HepG2 (cell line): ENCODE measurements around the gene SKI. TPM values are rescaled to one million over a fixed set of nuclear protein-coding genes. Genes with fewer than 3 reads are reported as not detected.
A peak's percentile ranks its signal among the peaks of the same experiment; 100 is the strongest.

Experiments
- ARID3A ChIP-seq: IDR thresholded peaks from 2 replicates; pipeline ENCODE4 v1.6.1; 2012; ENCODE audit warnings: low read depth, low read length, improper control_type of control experiment
- ATM ChIP-seq: fragments of 450-650 bp; IDR thresholded peaks from 2 replicates; pipeline ENCODE4 v1.7.1; 2017; ENCODE audit warnings: mild to moderate bottlenecking, borderline replicate concordance
- ERF ChIP-seq: IDR thresholded peaks from 2 replicates; pipeline ENCODE4 v1.6.1; 2018; ENCODE audit warnings: missing biosample characterization, missing genetic modification reagents
- ESRRA ChIP-seq: sonication (generic); formaldehyde crosslinking; IDR thresholded peaks from 2 replicates; pipeline ENCODE4 v1.5.1; 2020; ENCODE audit warnings: mild to moderate bottlenecking, low read depth, missing genetic modification reagents
- GABPB1 ChIP-seq: IDR thresholded peaks from 2 replicates; pipeline ENCODE4 v1.6.1; 2016; ENCODE audit warnings: mild to moderate bottlenecking, missing genetic modification reagents, moderate library complexity, missing compliant biosample characterization
- HBP1 ChIP-seq: IDR thresholded peaks from 2 replicates; pipeline ENCODE4 v1.6.1; 2016; ENCODE audit warnings: low read depth, control low read depth
- KDM6A ChIP-seq: IDR thresholded peaks from 2 replicates; pipeline ENCODE4 v1.6.1; 2016; ENCODE audit warnings: low read depth
- MXI1 ChIP-seq: IDR thresholded peaks from 3 replicates; pipeline ENCODE4 v1.6.1; 2012; ENCODE audit warnings: low read depth, low read length, inconsistent platforms, borderline replicate concordance
- SP4 ChIP-seq: sonication (generic); formaldehyde crosslinking; IDR thresholded peaks from 2 replicates; pipeline ENCODE4 v1.8.1; 2023; ENCODE audit warnings: mild to moderate bottlenecking, missing genetic modification reagents
- TEAD3 ChIP-seq: optimal IDR thresholded peaks from 2 replicates; pipeline ENCODE3; 2016; ENCODE audit warnings: borderline replicate concordance
- ZBTB46 ChIP-seq: sonication (generic); formaldehyde crosslinking; IDR thresholded peaks from 2 replicates; pipeline ENCODE4 v1.4.0; 2020; ENCODE audit warnings: mild to moderate bottlenecking, missing genetic modification reagents, borderline replicate concordance
- ZNF225 ChIP-seq: sonication (generic); formaldehyde crosslinking; IDR thresholded peaks from 2 replicates; pipeline ENCODE4 v1.4.0; 2020; ENCODE audit warnings: mild to moderate bottlenecking, missing genetic modification reagents
- ZNF281 ChIP-seq: sonication (generic); formaldehyde crosslinking; IDR thresholded peaks from 2 replicates; pipeline ENCODE4 v1.4.0; 2020; ENCODE audit warnings: missing genetic modification reagents, borderline replicate concordance
- ZNF292 ChIP-seq: sonication (generic); formaldehyde crosslinking; IDR thresholded peaks from 2 replicates; pipeline ENCODE4 v1.8.1; 2022; ENCODE audit warnings: mild to moderate bottlenecking, low read depth, missing genetic modification reagents, borderline replicate concordance
- ZNF382 ChIP-seq: sonication (generic); formaldehyde crosslinking; IDR thresholded peaks from 2 replicates; pipeline ENCODE4 v1.5.0; 2020; ENCODE audit warnings: missing genetic modification reagents, mild to moderate bottlenecking, borderline replicate concordance
- ZNF510 ChIP-seq: sonication (generic); formaldehyde crosslinking; IDR thresholded peaks from 2 replicates; pipeline ENCODE4 v1.4.0; 2020; ENCODE audit warnings: low read depth, mild to moderate bottlenecking, missing genetic modification reagents
- ZNF737 ChIP-seq: sonication (generic); formaldehyde crosslinking; IDR thresholded peaks from 2 replicates; pipeline ENCODE4 v1.5.0; 2020; ENCODE audit warnings: missing genetic modification reagents, mild to moderate bottlenecking, borderline replicate concordance
- ZNF75D ChIP-seq: sonication (generic); formaldehyde crosslinking; IDR thresholded peaks from 2 replicates; pipeline ENCODE4 v1.8.1; 2023; ENCODE audit warnings: missing genetic modification reagents, mild to moderate bottlenecking, borderline replicate concordance
- ZNF781 ChIP-seq: sonication (generic); formaldehyde crosslinking; IDR thresholded peaks from 2 replicates; pipeline ENCODE4 v1.5.1; 2020; ENCODE audit warnings: borderline replicate concordance, mild to moderate bottlenecking, missing genetic modification reagents; ENCODE audit errors: not compliant biosample characterization
- ZSCAN25 ChIP-seq: sonication (generic); formaldehyde crosslinking; IDR thresholded peaks from 2 replicates; pipeline ENCODE4 v1.8.0; 2022; ENCODE audit warnings: mild to moderate bottlenecking, missing genetic modification reagents
- polyA plus RNA-seq, 8 experiments: library from polyadenylated mRNA; depleted of rRNA in 3 of 8; stranded (reverse) in 7 of 8; unstranded in 1 of 8; fragments of >200 nt; fragmentation: Illumina TruSeq in 4 of 8; extraction: Trizol in 4 of 8; gene quantifications; 2 replicates each; pipeline versions ENCODE4 v1.2.1 to v1.2.3, GENCODE V29; 2011 to 2016; ENCODE audit warnings: low read depth in 4 of 8, missing spikeins in 1 of 8, mixed read lengths in 1 of 8; ENCODE audit not compliant: insufficient read depth in 1 of 8
- total RNA-seq, 5 experiments: library from RNA; depleted of rRNA; stranded (reverse); fragments of >200 nt; fragmentation: Illumina TruSeq; extraction: Trizol; gene quantifications; 2 replicates each; pipeline ENCODE4 v1.2.3, GENCODE V29; 2016; ENCODE audit warnings: low read depth in 1 of 5

Gene SKI
- total and polyA plus RNA-seq, 2 of the 13 experiments (the other 11 are each of a cell fraction or from before 2014, with no cell fraction given) = 4.7 to 6.9 TPM

GRCh38 chr1:2314273-2314802, 86.2 kb downstream of the SKI start (continued):
- peak; percentile 85 for TF ChIP-seq ZNF281 (CRISPR knock-in tag)
- no peak for TF ChIP-seq ERF (CRISPR knock-in tag)
- TF ChIP-seq ZBTB46 (CRISPR knock-in tag) = no peak
- TF ChIP-seq ZNF75D (CRISPR knock-in tag) = no peak
- TF ChIP-seq TEAD3 (CRISPR knock-in tag) = peak; percentile 57
- no peak for TF ChIP-seq HBP1 (CRISPR knock-in tag)
- no peak for TF ChIP-seq MXI1
- no peak for TF ChIP-seq ARID3A
- TF ChIP-seq ESRRA (CRISPR knock-in tag) = 0 out of 2 replicates have a peak, but pooled peaks have one; percentile 35
- TF ChIP-seq GABPB1 (CRISPR knock-in tag) = peak; percentile 58; the same call in 1 of the 2 replicates
- no peak for TF ChIP-seq ATM
- TF ChIP-seq ZNF382 = no peak
- no peak for TF ChIP-seq ZNF292 (CRISPR knock-in tag)
- no peak for TF ChIP-seq ZNF225
- no peak for TF ChIP-seq ZNF510 (CRISPR knock-in tag)
- 0 out of 2 replicates have a peak, but pooled peaks have one; percentile 19 for TF ChIP-seq ZSCAN25 (CRISPR knock-in tag)
- TF ChIP-seq SP4 (CRISPR knock-in tag) = no peak
- no peak for TF ChIP-seq ZNF737
- TF ChIP-seq ZNF781 = no peak
- no peak for TF ChIP-seq KDM6A
